NCI-H524 treated with DMSO at 0.1 percent for 48 hours (cell line): ENCODE measurements around the gene GAS1.

Experiments used
- DNase-seq: peaks from one replicate; lab custom pipeline; 2025; lab: John Stamatoyannopoulos, UW

GAS1 gene

GRCh38 chr9:86925686-86926085 is 21.6 kb downstream of the GAS1 start:
- no peak for DNase-seq

GRCh38 chr9:86924206-86924605 is 23.1 kb downstream of the GAS1 start:
- no peak for DNase-seq

DNA sequence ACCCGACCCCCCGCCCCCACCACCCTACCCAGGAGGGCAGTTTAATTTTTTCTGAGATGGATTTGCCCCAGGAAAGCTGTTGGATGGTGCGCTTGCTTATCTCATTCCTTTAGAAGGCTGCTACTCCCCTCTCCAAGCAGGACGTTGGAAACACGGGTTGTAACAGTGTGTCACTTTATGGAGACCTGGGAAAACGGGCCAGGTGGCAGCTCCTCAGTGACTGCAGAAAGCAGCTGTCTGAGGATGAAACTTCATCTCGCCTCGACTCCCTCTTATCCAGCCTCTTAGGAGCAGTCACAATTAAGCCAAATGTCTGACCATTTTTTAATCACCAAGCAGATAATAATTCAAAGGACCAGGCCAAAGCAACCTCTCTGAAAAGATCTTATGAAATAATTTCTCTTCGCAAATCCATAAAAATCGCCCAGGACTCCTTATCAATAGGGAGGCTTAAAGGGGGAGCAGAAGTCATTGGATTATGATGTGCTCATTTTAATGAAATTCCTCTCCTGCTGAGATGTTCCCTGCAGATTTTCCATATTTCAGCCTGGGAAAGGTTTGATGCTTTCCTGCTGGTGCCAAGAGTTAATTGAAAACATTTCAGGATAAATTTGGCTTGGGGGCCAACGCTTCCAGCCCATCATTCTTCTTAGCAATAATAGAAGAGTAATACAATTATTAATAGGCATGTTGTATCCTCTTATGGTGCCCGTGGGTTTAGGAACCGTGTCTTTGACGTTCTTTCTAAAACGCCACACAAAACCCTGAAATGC is 26.0 kb downstream of the GAS1 start:
- DNase-seq: no peak

DNA sequence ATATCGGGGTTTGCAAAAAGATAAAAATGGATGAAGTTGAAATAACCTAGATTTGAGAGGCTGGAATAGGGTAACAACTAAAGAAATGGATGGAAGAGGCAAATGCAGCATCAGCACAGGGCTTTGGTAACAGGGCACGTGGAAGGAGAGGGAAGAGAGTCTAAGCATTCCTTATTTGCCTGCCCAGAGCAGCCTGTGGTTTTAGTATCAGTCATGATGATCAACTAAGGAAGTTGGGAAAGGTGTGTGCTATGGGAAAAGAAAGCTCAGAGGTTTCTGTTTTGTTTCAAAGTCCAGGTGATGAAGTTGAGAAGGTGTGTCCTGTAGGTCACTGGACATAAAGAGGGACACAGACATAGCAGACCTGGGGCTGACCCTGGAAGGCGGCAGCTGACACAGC is 28.8 kb downstream of the GAS1 start:
- no peak for DNase-seq

DNA sequence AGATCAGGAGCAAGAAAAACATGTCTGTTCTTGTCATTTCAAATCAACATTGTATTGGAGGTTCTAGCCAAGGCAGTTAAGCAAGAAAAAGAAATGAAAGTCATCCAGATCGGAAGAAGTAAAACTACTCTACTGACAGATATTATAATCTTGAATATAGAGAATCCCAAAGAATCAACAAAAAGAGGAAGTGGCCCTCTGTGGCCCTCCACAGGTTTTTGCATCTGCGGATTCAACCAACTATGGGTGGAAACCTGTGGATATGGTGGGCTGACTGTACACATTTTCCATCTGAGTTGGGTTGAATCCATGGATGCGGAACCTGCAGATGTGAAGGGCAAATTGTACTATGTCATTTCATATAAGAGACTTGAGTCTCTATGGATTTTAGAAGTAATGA is 35.1 kb downstream of the GAS1 start:
- DNase-seq: no peak

DNA sequence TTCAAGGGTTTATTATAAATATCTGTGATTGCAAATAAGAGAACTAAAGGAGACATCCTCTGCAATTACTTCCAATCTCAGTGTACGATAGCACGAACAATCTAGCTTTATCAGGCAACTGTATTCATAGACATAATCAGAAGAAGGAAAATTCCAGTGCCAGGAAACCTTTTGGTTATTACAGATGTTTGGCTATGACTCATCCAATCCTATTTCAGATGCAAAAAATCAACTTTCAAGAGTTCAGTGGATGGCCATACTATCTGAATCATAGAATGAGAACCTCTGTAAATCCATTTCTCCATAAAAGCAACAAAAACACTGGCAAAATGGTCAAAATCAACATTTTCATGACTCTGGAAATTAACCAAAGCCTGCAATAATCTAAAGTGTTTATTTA is 37.9 kb downstream of the GAS1 start:
- DNase-seq: no peak

DNA sequence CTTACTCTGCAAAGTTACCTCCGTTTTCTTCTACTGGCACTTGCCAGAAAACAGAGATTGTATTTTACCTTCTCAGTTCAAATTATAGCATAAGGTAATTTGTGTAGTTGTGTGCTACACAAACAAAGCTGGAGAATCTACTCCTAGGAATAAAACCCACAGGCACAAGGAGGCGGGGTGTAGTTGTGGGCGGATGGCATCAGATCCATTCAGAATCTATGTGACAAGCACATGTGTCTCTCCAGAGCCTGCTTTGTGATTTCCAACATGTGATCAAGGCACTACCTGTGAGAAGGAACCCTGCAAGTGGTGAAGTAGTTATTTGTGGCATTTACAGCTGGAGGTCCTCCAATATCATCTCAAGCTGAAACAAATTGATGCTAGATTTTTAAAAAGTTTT is 39.0 kb downstream of the GAS1 start:
- DNase-seq: no peak

GRCh38 chr9:86907346-86907745 is 40.0 kb downstream of the GAS1 start:
- no peak for DNase-seq

DNA sequence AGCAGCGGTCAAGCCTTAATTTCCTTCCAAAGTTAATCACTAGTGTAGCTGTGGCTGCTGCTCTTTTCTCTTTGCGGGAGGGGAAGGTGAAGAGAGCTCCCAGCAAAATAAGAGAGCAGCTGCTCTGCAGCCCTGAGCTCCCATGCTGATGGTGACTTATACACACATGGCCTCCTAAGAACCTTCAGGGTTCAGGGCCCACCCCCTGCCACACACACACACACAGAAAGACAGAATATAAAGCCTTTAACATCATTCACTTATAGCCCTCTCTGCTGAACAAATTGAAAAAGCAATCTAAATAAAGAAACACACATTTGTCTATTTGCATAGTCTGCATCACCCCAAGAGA is 43.6 kb downstream of the GAS1 start:
- no peak for DNase-seq

DNA sequence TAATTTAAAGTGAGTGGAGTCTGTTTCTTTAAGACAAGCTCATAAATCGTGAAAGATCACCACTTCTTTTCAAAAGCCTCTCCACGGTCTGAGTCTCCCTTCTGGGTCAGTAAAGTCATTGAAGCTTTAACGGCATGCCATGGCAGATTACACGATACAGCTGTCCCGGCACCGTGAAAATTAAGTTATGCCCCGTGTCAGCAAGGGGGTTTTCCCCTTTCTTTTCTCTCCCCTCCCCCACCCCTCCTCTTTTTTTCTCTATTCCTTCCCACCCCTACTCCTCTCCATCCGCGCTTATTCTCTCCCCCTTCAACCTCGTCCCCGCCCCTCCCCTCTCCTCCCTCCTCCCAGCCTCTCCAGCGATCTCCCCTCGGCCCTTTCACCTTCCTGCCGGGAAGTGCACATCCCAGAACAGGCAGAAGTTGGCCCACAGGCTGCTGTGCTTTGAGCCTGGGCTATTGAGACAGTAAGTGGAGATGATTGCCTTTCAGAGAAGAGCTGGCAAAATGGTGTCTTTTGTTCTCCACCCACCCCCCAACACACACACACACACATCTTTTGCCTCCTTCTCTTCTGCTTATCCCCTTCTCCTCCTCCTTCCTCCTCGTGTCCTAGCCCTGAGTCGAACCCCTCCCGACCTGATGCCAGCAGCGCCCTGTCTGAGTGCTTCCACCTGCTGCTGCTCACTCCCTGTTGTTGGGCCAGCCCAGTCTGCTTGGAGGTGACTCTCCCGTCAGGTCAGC is 44.1 kb downstream of the GAS1 start:
- DNase-seq: no peak

- DNase-seq: no peak
These were observed 44.7 kb downstream of the GAS1 start for GRCh38 chr9:86902586-86902985.

- no peak for DNase-seq
These were observed 45.1 kb downstream of the GAS1 start for GRCh38 chr9:86902176-86902575.

- no peak for DNase-seq
These were observed 45.8 kb downstream of the GAS1 start for GRCh38 chr9:86901511-86901910.
